Measurements from ENCODE around the gene UST. TPM values are rescaled to one million over a fixed set of nuclear protein-coding genes. Genes with fewer than 3 reads are reported as not detected.

UST gene
- polyA plus RNA-seq, 1 donor (not counting 4 experiments of a cell fraction or from before 2014, with no cell fraction given): 6.1 TPM

GRCh38 chr6:149028767-149029405, 282.1 kb downstream of the UST start:
- no peak overlapping the region for H3K27ac ChIP-seq (ENCODE audit: control insufficient read depth, insufficient read depth, low read length)
- H4K20me1 ChIP-seq (ENCODE audit: control insufficient read depth, extremely low read depth, insufficient read depth, low read length): no peaks in the 10 kb centered on the region
- no peaks in the 10 kb centered on the region for H3K79me2 ChIP-seq (ENCODE audit: control insufficient read depth, insufficient read depth, low read length)
- no peak overlapping the region for H3K4me3 ChIP-seq (ENCODE audit: control insufficient read depth in 2 of 3, extremely low read depth in 1 of 3, insufficient read depth in 2 of 3, low read depth in 1 of 3, low read length in 3 of 3)
- H3K9me1 ChIP-seq (ENCODE audit: control insufficient read depth, extremely low read depth, insufficient read depth, low read length): no peaks in the 10 kb centered on the region
- H3K27me3 ChIP-seq (ENCODE audit: control insufficient read depth, extremely low read depth, insufficient read depth, low read length): no peaks in the 10 kb centered on the region
- no peak for FAIRE-seq
- H3K36me3 ChIP-seq (ENCODE audit: control insufficient read depth in 2 of 2, extremely low read depth in 1 of 2, insufficient read depth in 2 of 2, low read length in 2 of 2): no peaks in the 10 kb centered on the region
- peak; percentile 76 for DNase-seq (ENCODE audit: low read depth, low spot score)
- no peak overlapping the region for H2AFZ ChIP-seq (ENCODE audit: control insufficient read depth, low read length)
- no peak overlapping the region for H3K4me2 ChIP-seq (ENCODE audit: control insufficient read depth, extremely low read depth, insufficient read depth, low read depth, low read length)
- H3K4me1 ChIP-seq (ENCODE audit: control insufficient read depth, extremely low read depth, insufficient read depth, low read length): no peaks in the 10 kb centered on the region
- TF ChIP-seq, protein P1, sequence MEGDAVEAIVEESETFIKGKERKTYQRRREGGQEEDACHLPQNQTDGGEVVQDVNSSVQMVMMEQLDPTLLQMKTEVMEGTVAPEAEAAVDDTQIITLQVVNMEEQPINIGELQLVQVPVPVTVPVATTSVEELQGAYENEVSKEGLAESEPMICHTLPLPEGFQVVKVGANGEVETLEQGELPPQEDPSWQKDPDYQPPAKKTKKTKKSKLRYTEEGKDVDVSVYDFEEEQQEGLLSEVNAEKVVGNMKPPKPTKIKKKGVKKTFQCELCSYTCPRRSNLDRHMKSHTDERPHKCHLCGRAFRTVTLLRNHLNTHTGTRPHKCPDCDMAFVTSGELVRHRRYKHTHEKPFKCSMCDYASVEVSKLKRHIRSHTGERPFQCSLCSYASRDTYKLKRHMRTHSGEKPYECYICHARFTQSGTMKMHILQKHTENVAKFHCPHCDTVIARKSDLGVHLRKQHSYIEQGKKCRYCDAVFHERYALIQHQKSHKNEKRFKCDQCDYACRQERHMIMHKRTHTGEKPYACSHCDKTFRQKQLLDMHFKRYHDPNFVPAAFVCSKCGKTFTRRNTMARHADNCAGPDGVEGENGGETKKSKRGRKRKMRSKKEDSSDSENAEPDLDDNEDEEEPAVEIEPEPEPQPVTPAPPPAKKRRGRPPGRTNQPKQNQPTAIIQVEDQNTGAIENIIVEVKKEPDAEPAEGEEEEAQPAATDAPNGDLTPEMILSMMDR (optimal IDR thresholded peaks at IDR 0.05 in 1 of 3, IDR thresholded peaks at IDR 0.05 in 1 of 3, conservative IDR thresholded peaks at IDR 0.05 in 1 of 3; ENCODE audit: extremely low read depth in 1 of 3, insufficient read depth in 2 of 3, low read length in 3 of 3): peak; percentile 35 to 40 (median 40)
- no peak for TF ChIP-seq EZH2 (IDR thresholded peaks at IDR 0.05; ENCODE audit: low read length)
- dilution Hi-C loops (cut with MboI; ENCODE audit: extremely low pct_ligation_motif_present, low sequenced_read_pairs): loop anchor here (25.0 kb wide), 1 partner anchor 483 kb away; no protein-coding TSS in a partner anchor
- no peak overlapping the region for H3K9ac ChIP-seq (ENCODE audit: control insufficient read depth, extremely low read depth, insufficient read depth, low read length)
- no peaks in the 10 kb centered on the region for H3K9me3 ChIP-seq (ENCODE audit: control insufficient read depth, low read depth, low read length)

DNA sequence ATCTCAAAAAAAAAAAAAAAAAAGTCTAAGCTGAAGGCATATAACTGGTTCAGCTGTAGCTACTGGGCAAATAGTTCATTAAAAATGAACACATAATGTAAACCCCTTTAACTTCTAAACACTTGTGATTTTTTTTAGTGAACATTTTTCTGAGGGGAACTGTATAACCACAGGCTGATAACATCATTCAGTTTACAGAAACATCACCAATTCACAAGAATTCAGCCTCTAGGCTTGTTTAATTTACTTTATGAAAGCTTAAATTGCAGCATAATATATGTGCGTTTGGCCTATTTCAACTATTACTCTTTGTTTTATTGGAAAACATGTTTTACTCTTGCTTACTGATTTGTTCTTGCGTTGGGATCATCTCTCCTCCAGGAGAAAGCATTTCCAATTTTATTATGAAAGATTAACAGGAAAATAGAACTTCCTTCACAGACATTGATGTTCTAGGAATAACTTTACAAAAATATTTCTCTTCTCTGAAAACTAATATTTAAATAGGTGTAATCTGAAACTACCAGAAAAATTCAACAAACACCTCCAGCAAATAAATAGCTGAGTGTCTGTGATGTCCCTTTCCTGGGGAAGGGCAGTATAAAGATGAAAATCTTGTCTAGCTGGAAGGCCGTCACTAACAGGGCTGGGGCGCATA, 284.5 kb downstream of the UST start:
- no peak for FAIRE-seq
- Histone ChIP-seq H3K4me1 (ENCODE audit: control insufficient read depth, extremely low read depth, insufficient read depth, low read length) (no peaks in the 10 kb centered on the region), H3K27ac (ENCODE audit: control insufficient read depth, insufficient read depth, low read length) (no peak overlapping the region), H3K4me3 (ENCODE audit: control insufficient read depth in 2 of 3, extremely low read depth in 1 of 3, insufficient read depth in 2 of 3, low read depth in 1 of 3, low read length in 3 of 3) (no peak overlapping the region), H3K9me1 (ENCODE audit: control insufficient read depth, extremely low read depth, insufficient read depth, low read length) (no peaks in the 10 kb centered on the region), H3K79me2 (ENCODE audit: control insufficient read depth, insufficient read depth, low read length) (no peaks in the 10 kb centered on the region), H3K4me2 (ENCODE audit: control insufficient read depth, extremely low read depth, insufficient read depth, low read depth, low read length) (no peak overlapping the region), H3K36me3 (ENCODE audit: control insufficient read depth in 2 of 2, extremely low read depth in 1 of 2, insufficient read depth in 2 of 2, low read length in 2 of 2) (no peaks in the 10 kb centered on the region), H4K20me1 (ENCODE audit: control insufficient read depth, extremely low read depth, insufficient read depth, low read length) (no peaks in the 10 kb centered on the region), H3K9me3 (ENCODE audit: control insufficient read depth, low read depth, low read length) (no peaks in the 10 kb centered on the region), H3K9ac (ENCODE audit: control insufficient read depth, extremely low read depth, insufficient read depth, low read length) (no peak overlapping the region), H2AFZ (ENCODE audit: control insufficient read depth, low read length) (no peak overlapping the region), H3K27me3 (ENCODE audit: control insufficient read depth, extremely low read depth, insufficient read depth, low read length) (no peaks in the 10 kb centered on the region)
- DNase-seq (ENCODE audit: low read depth, low spot score): no peak
- dilution Hi-C loops (cut with MboI; ENCODE audit: extremely low pct_ligation_motif_present, low sequenced_read_pairs): loop anchor here (25.0 kb wide), 1 partner anchor 481 kb away; no protein-coding TSS in a partner anchor
- no peak for TF ChIP-seq EZH2 (IDR thresholded peaks at IDR 0.05; ENCODE audit: low read length)
- TF ChIP-seq, protein P1 (optimal IDR thresholded peaks at IDR 0.05 in 1 of 3, IDR thresholded peaks at IDR 0.05 in 1 of 3, conservative IDR thresholded peaks at IDR 0.05 in 1 of 3; ENCODE audit: extremely low read depth in 1 of 3, insufficient read depth in 2 of 3, low read length in 3 of 3): no peak
